Panc1 (cell line): ENCODE results near the gene TPRX2. TPM values are rescaled to one million over a fixed set of nuclear protein-coding genes. Genes with fewer than 3 reads are reported as not detected.
A peak's percentile ranks its signal among the peaks of the same experiment; 100 is the strongest.
"Not testable (repeated sequence)": the region's sequence is repeated elsewhere in the genome, so short reads cannot be mapped to it uniquely, and the experiment has no call there.

ENCODE experiments used
- ATAC-seq: fragments of 200-7000 bp; cut with Tn5 transposase; 2 replicates; pipeline ENCODE4 v1.9.1; 2020; ENCODE audit warnings: mild to moderate bottlenecking, moderate library complexity
- BruUV-seq: library from RNA; stranded (reverse); fragments of 400-500 nt; replicated peaks from 2 replicates; lab custom pipeline; 2021; lab: Mats Ljungman, UMichigan
- CTCF ChIA-PET: fragments of 300-600 bp; sonication (Branson Sonifier 250); formaldehyde crosslinking; loops from one replicate; lab custom pipeline; 2022; ENCODE audit warnings: antibody characterized with exemption; lab: Charles Lee
- POLR2A ChIA-PET: fragments of 300-600 bp; sonication (Branson Sonifier 250); formaldehyde crosslinking; loops from one replicate; lab custom pipeline; 2022; ENCODE audit warnings: antibody characterized with exemption; lab: Charles Lee
- DNase-seq: peaks from one replicate; pipeline ENCODE4 v3.0.0-alpha.2; 2010; ENCODE audit warnings: low read depth, low spot score
- H3K27ac ChIP-seq: 2 replicates; pipeline ENCODE4 v1.5.1; 2011; ENCODE audit warnings: mild to moderate bottlenecking, low read length, inconsistent platforms
- H3K27me3 ChIP-seq: fragments of 200-500 bp; sonication (Bioruptor generic); 2 replicates; pipeline ENCODE4 v1.6.0; 2014; ENCODE audit warnings: low read length, inconsistent platforms; ENCODE audit not compliant: control insufficient read depth, insufficient read depth
- H3K36me3 ChIP-seq: fragments of 200-500 bp; sonication (Bioruptor generic); 2 replicates; pipeline ENCODE4 v1.5.1; 2014; ENCODE audit warnings: inconsistent platforms, mild to moderate bottlenecking, low read length, moderate library complexity; ENCODE audit not compliant: control insufficient read depth, insufficient read depth
- H3K4me1 ChIP-seq: 2 replicates; pipeline ENCODE4 v1.5.1; 2011; ENCODE audit warnings: inconsistent platforms, mild to moderate bottlenecking, low read length, moderate library complexity; ENCODE audit not compliant: control insufficient read depth, insufficient read depth
- H3K4me3 ChIP-seq, 2 experiments: 2 replicates each; pipeline ENCODE4 v1.5.1; 2011 to 2012; ENCODE audit warnings: low read depth in 2 of 2, low read length in 2 of 2, mild to moderate bottlenecking in 2 of 2, inconsistent platforms in 1 of 2, moderate library complexity in 1 of 2
- H3K9me3 ChIP-seq: fragments of 200-500 bp; sonication (Bioruptor generic); 2 replicates; pipeline ENCODE4 v1.5.1; 2014; ENCODE audit warnings: low read depth, mild to moderate bottlenecking, inconsistent platforms, low read length, moderate library complexity; ENCODE audit not compliant: control insufficient read depth, insufficient read depth
- CTCF ChIP-seq: fragments of 450-650 bp; IDR thresholded peaks from 2 replicates; pipeline ENCODE4 v1.5.1; 2017; ENCODE audit warnings: mild to moderate bottlenecking
- POLR2AphosphoS5 ChIP-seq: IDR thresholded peaks from 2 replicates; pipeline ENCODE4 v1.6.1; 2012; ENCODE audit warnings: mild to moderate bottlenecking, low read depth, low read length, moderate library complexity
- REST ChIP-seq, 2 experiments: IDR thresholded peaks; 2 replicates each; pipeline ENCODE4 v1.6.1; 2011 to 2012; ENCODE audit warnings: low read depth in 2 of 2, control low read depth in 1 of 2, low read length in 1 of 2, mild to moderate bottlenecking in 1 of 2, moderate library complexity in 1 of 2; ENCODE audit not compliant: insufficient read depth in 1 of 2
- SIN3A ChIP-seq: IDR thresholded peaks from 2 replicates; pipeline ENCODE4 v1.6.1; 2012; ENCODE audit warnings: low read depth, mild to moderate bottlenecking, low read length, moderate library complexity, borderline replicate concordance; ENCODE audit not compliant: insufficient read depth
- TCF7L2 ChIP-seq: IDR thresholded peaks from 2 replicates; pipeline ENCODE4 v1.6.1; 2011; ENCODE audit warnings: mild to moderate bottlenecking, low read depth, low read length, inconsistent platforms
- in situ Hi-C: cut with HindIII; loops from 2 replicates; pipeline ENCODE4 v1.10.0; 2016; ENCODE audit warnings: low sequenced_read_pairs, low pct_unique_long_range_greater_than_20kb
- intact Hi-C: fragments of 100-400 bp; cut with micrococcal nuclease; formaldehyde crosslinking; loops from one replicate; pipeline ENCODE4 v1.10.0; 2022; ENCODE audit not compliant: unreplicated experiment
- total RNA-seq: library from RNA; stranded (reverse); gene quantifications from one replicate; pipeline ENCODE4 v1.2.1, GENCODE V29; 2021; ENCODE audit not compliant: unreplicated experiment

The TPRX2 gene
- total RNA-seq, 1 experiment from 2014 or later, result not detected

- no peak for ATAC-seq
- Histone ChIP-seq H3K4me1 (no peaks in the 10 kb centered on the region), H3K27me3 (no peaks in the 10 kb centered on the region), H3K36me3 (no peaks in the 10 kb centered on the region), H3K4me3 (no peak overlapping the region), H3K9me3 (no peaks in the 10 kb centered on the region), H3K27ac (no peak overlapping the region)
- intact Hi-C loops, result no loop called here
- no TSS peak for BruUV-seq
- ChIA-PET CTCF (no interaction called here), POLR2A (no interaction called here)
- no peak for TF ChIP-seq POLR2AphosphoS5
- in situ Hi-C loops, result no loop called here
- DNase-seq, result no peak
Observed at GRCh38 chr19:47899335-47899734, 40.3 kb downstream of the TPRX2 start.

GRCh38 chr19:47901370-47901769 lies 42.3 kb downstream of the TPRX2 start:
- in situ Hi-C loops, result no loop called here
- intact Hi-C loops, result no loop called here
- Histone ChIP-seq H3K36me3 (no peaks in the 10 kb centered on the region), H3K9me3 (no peaks in the 10 kb centered on the region), H3K4me3 (no peak overlapping the region), H3K27me3 (no peaks in the 10 kb centered on the region), H3K4me1 (no peaks in the 10 kb centered on the region), H3K27ac (no peak overlapping the region)
- CTCF ChIA-PET, result no interaction called here
- POLR2A ChIA-PET, result no interaction called here
- no peak for ATAC-seq
- no peak for DNase-seq
- no TSS peak for BruUV-seq
- TF ChIP-seq SIN3A (no peak), CTCF (no peak), POLR2AphosphoS5 (no peak), REST (IDR thresholded peaks at IDR 0.05; ENCODE audit: insufficient read depth in 1 of 2, low read depth in 2 of 2, low read length in 1 of 2) (no peak), TCF7L2 (no peak)

GRCh38 chr19:47909350-47909749 lies 50.3 kb downstream of the TPRX2 start:
- POLR2A ChIA-PET, H3K27me3 ChIP-seq, BruUV-seq, H3K9me3 ChIP-seq, DNase-seq, ATAC-seq, intact Hi-C loops, H3K36me3 ChIP-seq, CTCF ChIA-PET, in situ Hi-C loops, H3K4me1 ChIP-seq, H3K27ac ChIP-seq, H3K4me3 ChIP-seq: not testable (repeated sequence)
- TF ChIP-seq CTCF, result peak; percentile 70

- H3K27me3 ChIP-seq, POLR2A ChIA-PET, BruUV-seq, H3K27ac ChIP-seq, H3K36me3 ChIP-seq, H3K4me1 ChIP-seq, H3K9me3 ChIP-seq, H3K4me3 ChIP-seq, intact Hi-C loops, ATAC-seq, in situ Hi-C loops, DNase-seq, CTCF ChIA-PET: not testable (repeated sequence)
Observed at GRCh38 chr19:47910191-47910590, 51.2 kb downstream of the TPRX2 start.
